ENCODE measurements around the gene GHRH.

GHRH gene

DNA sequence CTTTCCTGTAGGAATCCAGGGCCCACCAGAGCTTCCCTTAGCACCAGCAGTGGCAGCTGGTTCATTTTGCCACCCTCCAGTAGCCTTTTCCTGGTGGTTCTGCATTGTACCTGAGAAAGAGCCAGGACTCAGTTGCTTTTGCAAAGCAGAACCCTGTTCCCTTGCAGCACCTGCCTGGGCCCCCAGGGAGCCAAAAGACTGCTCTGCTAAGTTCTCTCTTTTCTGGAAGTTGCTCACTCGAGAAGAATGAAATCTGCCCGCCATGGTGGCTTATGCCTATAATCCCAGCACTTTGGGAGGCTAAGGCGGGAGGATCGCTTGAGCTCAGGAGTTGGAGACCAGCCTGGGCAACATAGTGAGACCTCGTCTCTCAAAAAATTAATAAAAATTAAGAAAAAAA is 24.0 kb downstream of the GHRH start:
- DNase-seq (ENCODE audit: low spot score): no peak

DNA sequence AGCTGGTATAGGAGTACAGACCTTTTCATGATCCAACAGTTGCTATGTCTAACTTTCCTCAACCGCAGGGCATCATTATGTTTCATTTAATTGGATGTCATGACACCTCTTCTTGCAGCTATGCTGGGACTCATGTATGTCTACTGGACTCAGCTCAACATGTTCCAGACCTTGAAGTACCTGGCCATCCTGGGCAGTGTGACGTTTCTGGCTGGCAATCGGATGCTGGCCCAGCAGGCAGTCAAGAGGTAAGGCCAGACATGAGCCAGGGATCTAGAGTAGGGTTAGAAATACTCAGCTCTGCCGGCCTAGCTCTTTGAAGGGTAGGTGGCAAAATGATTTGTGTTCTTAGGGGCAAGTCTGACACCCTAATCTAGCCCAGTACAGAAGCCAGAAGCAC is 25.2 kb downstream of the GHRH start:
- no peak for DNase-seq (ENCODE audit: low spot score)

DNA sequence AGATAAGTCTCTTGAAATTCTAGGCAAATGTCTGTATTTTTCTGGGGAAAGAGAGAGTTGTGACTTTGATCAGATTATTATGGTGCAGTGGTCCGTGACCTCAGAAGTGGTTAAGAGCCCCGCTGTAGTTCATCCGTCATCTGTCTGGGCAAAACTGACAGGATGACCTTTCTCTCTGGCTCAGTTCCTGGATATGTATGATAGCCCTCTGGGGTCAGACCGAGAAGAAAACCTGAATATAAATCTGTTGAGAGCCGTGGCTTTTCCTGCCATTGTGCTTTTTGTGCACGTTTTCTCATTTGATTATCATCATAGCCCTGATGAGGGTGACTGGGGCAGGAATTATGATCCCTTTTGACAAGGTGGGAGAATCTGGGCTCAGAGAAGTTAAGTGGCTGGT is 26.5 kb downstream of the GHRH start:
- no peak for DNase-seq (ENCODE audit: low spot score)

DNA sequence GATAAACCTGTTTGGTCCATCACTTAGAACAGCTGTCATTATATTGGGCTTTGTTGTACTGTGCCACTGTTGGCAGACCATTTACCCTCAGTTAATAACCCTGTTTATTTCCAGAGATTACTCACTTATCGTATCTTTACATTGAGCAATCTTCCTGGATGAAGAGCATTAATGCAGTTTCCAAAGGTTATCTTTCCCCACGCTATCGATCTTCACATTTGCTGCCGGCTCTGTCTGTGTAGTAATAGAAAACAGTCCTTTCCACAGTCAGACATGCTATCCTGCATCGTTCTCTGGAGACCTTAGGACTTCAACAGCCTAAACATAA is 27.4 kb downstream of the GHRH start:
- no peak for DNase-seq (ENCODE audit: low spot score)

DNA sequence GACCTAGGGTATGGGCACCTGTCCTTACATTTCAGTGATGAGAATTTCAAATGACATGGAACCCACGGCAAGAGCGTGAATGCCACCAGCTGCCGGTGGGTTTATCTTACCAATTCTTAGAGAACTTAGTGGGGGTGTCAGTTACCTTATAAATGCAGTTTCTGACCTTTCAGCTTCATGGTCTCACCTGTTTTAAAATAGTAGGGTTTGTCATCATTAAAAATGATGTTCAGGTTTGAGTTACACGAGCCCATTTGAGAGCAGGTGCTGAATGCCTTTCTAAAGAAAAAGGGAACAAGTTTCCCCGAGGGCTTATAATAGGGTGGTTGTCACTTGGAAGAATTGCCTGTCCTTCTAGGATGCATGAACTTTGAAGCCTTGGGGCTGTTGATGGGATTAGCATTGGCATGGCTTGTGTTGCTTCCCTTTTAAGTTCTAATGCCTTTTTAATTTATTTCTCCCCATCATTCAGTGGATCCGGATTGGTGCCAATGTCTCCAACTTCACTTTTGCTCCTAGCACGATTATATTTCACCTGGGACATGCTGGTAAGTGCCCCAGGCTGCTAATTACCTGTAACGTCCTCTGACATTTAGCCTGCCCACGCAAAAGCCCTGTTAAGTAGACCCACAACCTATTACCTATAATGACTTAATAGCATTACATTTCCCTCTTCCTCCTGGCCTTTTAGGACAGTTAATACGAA is 27.9 kb downstream of the GHRH start:
- no peak for DNase-seq (ENCODE audit: low spot score)

DNA sequence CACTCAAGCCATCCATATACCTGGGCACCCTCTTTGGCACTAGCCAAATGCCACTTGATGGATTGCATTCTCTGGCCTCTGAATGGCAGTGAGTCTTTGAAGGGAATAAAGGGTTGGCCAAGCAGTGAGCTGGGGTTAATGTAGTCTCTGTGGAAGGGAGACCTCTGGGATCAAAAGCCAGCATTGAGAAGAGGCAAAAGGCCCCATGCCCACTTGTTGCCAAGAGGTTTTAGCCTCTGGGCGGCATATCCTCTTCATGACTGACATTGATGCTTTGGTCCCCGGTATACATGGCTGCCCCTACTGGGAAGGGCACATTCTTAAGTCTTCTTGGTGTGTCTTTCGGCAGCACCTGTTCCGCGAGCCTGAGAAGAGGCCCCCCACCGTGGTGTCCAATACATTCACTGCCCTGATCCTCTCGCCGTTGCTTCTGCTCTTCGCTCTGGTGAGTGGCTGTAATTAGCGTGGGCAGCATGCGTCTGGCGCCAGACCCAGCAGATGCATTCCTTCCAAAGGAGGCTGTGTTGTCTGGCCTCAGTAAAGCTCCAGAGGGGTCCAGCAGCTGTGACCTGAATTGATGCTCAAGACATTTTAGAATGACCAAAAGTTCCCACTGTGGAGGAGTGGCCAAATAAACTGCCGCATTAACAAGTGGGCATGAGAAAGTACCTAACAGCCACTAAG is 29.5 kb downstream of the GHRH start:
- DNase-seq (ENCODE audit: low spot score): no peak

DNA sequence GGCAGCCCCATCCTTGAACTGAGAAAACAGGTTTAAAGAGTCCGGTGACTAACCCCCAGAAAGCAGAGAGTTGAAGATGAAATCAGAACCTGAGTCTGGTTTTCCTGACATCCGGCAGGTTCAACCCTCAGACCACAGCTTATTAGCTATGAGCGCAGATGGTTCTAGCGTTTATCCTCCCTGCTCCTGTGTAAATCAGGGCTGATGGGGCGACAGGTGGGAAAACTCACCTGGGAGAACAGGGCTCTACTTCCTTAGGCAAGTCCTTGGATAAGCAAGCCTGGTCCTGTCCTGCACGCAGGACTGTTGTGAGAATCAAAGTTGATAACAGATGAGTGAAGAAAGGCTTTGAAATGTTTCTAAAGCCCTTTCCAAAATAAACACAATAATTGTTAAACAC is 31.4 kb downstream of the GHRH start:
- no peak for DNase-seq (ENCODE audit: low spot score)

DNA sequence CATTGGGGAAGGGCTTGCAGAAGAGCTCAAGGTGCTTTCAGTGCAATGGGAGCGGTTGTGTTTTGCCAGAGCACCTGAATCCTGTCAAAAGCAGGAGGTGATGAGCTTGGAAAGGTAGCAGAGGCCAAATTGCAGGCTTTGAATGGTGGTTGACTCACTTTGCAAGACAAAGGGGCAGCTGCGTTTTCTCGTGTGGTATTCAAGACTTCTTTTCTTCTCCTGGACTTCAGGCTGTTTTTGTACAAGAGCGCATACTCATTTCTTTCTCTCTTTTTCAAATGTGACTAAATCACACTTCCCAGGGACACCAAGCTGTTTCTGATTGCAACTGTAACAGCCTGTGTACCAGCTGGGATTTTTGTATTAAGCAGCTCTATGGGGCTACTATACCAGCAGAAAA is 32.3 kb downstream of the GHRH start:
- no peak for DNase-seq (ENCODE audit: low spot score)

DNA sequence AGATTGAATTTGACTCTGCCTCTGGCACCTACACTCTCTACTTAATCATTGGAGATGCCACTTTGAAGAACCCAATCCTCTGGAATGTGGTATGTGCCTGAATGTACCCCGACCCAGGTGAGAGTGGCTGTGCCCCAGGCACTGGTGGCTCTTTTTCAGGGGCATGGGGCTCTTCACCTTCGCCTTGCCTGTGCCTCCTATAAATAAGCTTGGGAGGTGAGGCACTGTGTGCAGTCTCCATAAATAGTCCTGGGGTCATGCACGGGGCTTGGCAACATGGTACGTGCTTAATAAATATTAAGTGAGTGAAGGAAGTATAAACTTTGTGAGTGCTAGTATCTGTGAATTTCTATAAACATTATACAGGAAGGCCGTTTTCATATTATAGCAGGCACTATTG is 33.0 kb downstream of the GHRH start:
- no peak for DNase-seq (ENCODE audit: low spot score)

DNA sequence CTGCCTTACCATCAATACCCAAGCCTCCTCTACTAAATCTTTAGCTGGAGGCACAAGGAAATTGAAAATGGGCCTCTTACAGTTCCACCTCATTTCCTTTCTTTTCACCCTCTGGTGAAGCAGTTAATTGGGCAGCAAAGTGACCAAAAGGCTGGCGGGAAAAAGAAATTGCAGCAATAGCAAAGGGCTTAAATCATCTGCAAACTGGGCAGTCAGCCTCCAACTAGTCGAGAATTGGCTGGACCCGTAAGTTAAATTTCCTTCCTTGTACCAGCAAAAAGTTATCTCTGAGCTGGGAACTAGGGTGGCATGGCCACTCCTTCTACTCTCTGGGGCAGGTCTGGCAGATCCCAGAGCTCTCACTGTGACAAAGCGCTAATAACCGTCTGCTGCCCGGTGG is 33.5 kb downstream of the GHRH start:
- no peak for DNase-seq (ENCODE audit: low spot score)

DNA sequence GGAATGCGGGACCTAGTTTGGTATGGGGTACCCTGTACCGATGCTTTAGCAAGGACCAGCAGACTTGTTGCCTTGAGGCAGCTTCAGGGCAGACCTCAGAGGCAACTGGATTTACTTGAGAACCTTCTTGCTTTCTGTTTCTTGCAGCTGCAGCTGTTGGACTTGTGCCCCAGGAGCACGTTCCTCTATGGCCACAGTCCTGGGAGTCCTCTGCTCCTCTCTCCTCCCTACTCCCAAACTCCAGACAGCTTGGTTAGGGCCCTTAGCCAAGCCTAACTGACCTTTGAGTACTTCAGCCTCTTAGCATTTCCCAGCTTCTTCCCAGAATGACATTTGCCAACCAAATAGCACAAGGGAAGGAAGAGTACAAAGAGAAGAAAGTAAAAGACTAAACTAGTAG is 34.7 kb downstream of the GHRH start:
- no peak for DNase-seq (ENCODE audit: low spot score)

DNA sequence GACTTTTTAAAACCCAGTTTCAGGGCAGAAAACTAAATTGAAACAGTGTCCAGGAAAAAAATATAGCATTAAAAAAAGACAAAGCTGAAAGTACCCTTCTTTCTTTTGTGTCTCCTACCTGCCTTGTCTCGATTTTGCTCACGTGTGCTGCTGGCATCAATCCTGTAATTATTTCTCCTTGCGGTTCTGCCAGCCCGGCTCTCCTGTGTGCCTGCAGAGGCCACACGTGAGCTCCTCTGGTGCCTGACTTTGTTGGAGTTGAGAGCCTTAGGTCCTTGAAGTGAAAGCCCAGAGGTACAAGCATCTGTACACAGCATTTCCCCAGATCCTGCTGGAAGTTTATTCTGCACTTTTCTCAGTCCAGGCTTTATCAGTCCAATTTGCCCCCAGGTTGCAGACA is 36.5 kb downstream of the GHRH start:
- DNase-seq (ENCODE audit: low spot score): no peak

DNA sequence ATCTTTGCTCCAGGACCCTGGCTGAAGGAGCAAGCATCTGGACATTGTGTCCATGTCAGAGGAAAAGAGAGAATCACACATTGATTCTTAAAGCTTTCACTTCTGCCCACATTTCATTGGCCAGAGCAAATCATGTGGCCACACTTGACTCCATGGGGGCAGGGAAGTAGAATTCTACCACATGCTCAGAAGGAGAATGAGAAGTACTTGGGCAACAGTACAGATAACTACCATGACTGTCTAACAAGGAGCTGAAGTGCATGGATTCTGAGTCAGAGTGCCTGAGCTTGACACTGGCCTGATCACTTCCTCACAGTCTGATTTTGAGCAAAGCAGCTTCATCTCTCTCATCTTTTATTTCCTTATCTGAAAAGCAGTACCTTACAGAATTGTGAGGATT is 38.6 kb downstream of the GHRH start:
- no peak for DNase-seq (ENCODE audit: low spot score)

DNA sequence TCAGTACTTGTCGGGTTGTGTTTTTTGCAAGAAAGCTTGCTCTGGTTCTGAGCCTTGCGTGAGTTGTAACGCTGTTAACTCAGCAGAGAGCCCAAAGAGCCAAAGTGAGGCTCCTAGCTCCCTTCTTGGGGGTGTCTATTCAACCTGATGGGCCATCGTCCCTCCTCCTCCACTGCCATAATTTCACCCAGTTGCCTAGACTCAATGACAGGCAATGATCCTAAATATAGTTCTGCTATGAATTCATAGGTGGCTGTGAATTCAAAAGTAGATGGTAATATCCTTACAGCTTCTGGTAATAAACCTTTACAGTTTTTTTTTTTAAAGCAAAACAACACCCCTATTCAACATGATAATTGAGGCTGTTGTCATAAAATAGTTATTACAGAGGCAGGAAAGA is 39.5 kb downstream of the GHRH start:
- no peak for DNase-seq (ENCODE audit: low spot score)

DNA sequence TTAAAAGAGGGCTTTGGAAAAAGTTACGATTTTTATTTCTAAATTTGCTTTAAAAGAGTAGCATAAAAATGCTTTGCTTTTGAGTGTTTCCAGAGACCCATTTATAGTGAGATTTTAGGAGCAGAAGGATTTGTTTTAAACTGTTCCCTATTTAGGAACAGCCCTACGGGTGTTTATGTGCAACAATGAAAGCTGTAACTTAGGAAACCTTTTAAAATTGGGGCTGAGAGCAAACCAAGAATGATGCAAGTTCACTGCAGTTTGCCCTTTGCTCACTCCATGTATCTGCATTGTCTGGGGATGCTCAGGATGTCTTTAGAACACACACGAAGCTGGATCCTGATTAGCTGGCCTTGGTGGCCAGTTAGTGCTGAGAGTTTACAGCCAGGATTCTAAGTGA is 40.9 kb downstream of the GHRH start:
- DNase-seq (ENCODE audit: low spot score): no peak

DNA sequence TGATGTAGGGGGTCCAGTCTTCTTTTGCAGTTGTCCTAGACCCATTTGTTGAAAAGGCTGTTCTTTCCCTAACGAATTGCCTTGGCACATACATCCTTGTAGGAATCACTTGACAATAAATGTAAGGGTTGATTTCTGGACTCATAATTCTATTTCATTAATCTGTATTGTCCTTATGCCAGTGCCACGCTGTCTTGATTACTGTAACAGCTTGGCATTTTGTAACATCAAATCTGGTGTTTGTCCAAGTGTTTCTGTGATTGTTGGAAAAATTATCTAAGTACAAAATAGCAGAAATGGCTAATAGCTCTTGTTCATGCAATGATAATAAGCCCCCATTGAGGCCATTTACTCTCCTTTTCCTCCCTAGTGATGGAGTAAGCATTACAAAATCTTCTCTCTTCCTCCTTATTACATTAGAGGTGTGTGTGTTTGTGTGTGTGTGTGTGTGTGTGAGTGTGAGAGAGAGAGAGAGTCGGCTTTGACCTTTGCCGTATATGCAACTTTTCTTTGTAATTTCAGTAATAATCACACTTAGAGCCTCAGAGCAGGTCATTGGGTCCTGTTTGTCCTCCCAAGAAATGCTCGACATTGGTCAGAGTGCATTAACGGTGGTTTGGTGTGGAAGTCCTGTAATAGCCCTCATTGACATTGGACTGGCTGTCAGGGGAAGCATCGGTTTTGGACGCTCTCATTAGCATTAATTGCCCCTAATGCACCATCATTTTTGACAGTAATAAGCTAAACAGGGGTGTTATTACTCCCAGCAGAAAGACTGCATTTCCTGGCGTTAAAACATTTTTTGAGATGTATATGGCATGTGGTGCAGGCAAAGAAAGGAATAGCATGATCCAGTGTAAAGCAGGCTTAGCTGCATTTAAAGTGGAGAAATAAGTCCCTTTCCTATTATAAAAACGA is 41.6 kb downstream of the GHRH start:
- DNase-seq (ENCODE audit: low spot score): no peak

DNA sequence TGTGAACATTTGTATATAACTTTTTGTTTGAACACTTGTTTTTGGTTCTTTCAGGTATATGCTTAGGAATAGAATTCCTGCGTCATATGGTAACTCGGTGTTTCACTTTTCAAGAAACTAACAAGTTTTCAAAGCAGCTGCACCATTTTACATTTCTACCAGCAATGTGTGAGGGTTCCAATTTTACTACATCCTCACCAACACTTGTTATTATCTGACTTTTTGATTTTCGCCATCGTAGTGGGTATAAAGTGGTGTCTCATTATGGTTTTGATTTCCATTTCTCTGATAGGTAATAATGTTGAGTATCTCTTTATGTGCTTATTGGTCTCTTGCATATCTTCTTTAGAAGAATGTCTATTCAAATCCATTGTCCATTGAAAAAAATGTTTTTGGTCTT is 42.6 kb downstream of the GHRH start:
- DNase-seq (ENCODE audit: low spot score): no peak

DNA sequence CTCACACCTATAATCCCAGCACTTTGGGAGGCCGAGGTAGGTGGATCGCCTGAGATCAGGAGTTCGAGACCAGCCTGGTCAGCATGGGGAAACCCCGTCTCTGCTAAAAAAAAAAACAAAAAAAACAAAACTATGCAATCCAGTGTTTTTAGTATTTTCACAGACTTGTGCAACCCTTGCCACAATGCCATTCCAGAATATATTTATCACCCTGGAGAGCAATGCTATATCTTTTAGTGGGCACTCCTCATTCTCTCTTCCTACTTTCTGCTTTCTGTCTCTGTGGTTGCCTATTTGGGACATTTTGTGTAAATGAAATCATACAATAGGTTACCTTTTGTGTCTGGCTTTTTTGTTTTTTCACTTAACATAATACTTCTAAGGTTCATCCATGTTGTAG is 43.2 kb downstream of the GHRH start:
- no peak for DNase-seq (ENCODE audit: low spot score)

DNA sequence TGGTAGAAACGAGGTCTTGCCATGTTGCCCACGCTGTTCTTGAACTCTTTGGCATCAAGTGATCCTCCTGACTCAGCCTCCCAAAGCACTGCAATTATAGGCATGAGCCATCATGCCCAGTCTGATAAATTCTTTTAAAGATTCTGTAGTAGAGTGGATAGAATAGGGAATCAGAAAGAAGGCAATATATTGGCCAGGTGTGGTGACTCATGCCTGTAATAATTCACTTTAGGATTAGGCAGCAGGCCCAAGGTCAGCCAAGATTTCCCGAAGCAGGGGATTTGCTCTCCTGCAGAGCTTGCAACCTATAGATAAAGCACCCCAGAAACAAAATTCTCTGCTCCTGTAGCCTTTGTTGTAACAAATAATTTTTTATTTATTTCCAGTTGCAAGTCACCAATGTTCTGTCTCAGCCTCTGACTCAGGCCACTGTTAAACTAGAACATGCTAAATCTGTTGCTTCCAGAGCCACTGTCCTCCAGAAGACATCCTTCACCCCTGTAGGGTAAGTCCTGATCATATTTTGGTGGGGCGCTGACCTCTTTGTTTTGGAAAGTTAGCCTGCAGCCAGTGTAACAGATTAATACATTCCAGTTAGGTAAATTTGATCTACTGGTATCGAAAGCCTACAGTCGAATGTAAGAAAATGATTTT is 51.8 kb downstream of the GHRH start:
- DNase-seq (ENCODE audit: low spot score): no peak

DNA sequence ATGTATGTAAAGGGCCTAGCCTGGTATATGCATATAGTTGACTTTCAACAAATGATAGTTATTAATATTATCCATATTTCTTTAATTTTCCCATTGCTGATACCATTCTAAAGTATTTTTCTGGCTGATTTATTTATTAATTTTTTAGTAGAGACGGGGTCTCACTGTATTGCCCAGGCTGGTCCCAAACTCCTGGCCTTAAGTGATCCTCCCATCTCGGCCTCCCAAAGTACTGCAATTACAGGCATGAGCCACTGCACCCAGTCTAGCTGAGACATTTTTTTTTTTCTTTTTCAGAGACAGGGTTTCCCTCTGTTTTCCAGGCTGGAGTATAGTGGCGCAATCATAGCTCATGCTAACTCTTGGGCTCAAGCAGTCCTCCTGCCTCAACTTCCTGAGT is 52.4 kb downstream of the GHRH start:
- no peak for DNase-seq (ENCODE audit: low spot score)

DNA sequence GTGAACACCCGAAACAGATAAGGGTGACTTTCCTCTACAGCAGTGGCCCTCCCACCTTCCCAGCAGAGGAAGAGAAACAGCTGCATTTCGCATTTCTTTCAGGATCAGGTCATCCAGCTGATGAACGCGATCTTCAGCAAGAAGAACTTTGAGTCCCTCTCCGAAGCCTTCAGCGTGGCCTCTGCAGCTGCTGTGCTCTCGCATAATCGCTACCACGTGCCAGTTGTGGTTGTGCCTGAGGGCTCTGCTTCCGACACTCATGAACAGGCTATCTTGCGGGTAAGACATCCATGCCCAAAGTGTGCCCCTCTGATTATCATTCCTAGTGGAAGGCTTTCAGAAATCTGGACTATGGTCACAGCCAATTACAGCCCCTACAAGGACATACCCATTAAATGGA is 54.4 kb downstream of the GHRH start:
- DNase-seq (ENCODE audit: low spot score): no peak

DNA sequence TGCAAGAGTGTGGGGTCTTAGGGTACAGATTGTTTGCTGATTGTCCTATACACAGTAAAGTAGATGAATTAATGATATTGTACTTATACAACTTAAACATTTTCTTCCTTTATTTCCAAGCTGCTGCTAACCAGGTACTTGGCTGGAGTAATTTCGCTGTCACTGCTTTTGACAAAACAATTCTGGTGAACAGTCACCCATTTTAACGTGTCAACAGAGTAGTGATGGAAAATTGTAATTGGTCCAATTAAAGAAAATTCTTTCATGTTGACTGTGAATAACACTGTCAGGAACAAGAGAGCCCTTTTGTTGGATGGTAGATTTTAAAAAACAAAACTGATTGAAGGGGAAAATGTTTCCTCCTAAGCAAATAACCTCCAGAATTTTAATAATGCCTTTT is 55.8 kb downstream of the GHRH start:
- DNase-seq (ENCODE audit: low spot score): no peak

DNA sequence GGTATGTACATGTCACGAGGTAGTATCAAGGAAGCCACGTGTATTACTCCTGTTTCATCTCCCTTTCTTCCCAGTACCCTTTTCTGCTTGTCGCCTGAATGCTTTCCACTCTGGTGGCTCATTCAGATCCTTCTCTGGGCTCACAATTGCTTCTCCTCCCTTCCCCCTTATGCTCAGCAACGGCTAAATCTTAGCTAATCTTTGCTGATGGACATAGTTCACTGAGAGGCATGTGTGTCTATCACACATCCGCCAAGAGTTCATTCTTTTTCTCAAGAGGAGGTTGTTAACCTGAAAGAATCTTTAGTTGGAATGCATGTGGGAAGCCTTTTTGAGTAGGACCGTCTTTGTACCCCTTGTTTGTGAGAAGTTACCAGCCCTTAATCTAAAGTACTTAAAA is 56.5 kb downstream of the GHRH start:
- DNase-seq (ENCODE audit: low spot score): no peak

Measured in HuH-7 (cell line).